G401 (cell line): ENCODE results near the gene CALML6. TPM values are rescaled to one million over a fixed set of nuclear protein-coding genes. Genes with fewer than 3 reads are reported as not detected.

Experiments used
- DNase-seq: peaks from one replicate; pipeline ENCODE4 v3.0.0-alpha.2; 2015; ENCODE audit warnings: low spot score
- in situ Hi-C: cut with HindIII; loops from 2 replicates; pipeline ENCODE4 v1.10.0; 2016; ENCODE audit warnings: low sequenced_read_pairs, mixed read lengths
- total RNA-seq: library from RNA; depleted of rRNA; stranded (reverse); fragments of >200 nt; shearing (Covaris generic); gene quantifications from 2 replicates; pipeline ENCODE4 v1.2.3, GENCODE V29; 2014

CALML6 gene
- total RNA-seq, 1 experiment from 2014 or later: not detected

DNA sequence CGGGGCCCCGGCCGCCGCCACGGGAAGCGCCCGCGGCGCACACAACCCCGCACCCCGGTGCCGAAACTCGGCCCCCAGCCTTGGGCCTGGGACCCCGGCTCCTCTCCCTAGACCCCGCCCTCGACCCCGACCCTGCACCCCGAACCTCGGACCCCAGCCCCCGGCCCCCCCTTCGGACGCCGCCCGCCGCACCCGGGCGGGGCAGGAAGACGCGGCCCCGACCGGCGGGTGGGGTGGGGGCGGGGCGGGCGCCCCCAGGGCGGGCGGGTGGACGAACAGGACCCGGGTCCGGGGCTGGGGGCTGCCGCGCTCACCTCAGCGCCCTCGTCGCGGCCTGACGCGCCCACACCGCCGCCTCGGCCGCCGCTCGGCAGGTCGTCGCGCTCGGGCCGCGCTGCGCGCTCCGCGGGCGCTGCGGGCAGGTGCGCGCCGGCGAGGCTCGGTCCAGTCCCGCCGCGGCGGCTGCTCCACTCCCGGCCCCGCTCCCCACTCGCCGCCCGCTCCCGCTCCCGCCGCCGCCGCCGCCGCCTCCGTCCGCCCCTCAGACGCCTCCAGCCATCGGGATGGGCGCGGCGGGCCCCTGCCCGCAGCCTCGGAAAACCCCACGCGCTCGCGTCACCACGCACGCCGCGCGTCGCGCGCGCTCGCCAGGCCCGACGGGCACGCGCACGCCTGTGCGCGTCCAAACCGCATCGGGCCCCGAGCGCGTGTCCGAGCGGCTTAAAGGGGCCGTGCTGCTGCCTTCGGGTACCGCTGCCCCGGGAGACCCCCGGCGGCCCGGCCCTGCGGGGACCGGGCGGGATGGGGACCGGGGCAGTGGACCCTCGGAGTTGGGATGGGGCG lies 24.3 kb upstream of the CALML6 start, which contains the start of gene GNB1:
Gene GNB1, minus strand, starts transcription at position 582 of the 843 bp plus-strand sequence. CDS start 65,634 bp downstream, outside the sequence.
- DNase-seq: peak; percentile 83
- in situ Hi-C loops: no loop called here

DNA sequence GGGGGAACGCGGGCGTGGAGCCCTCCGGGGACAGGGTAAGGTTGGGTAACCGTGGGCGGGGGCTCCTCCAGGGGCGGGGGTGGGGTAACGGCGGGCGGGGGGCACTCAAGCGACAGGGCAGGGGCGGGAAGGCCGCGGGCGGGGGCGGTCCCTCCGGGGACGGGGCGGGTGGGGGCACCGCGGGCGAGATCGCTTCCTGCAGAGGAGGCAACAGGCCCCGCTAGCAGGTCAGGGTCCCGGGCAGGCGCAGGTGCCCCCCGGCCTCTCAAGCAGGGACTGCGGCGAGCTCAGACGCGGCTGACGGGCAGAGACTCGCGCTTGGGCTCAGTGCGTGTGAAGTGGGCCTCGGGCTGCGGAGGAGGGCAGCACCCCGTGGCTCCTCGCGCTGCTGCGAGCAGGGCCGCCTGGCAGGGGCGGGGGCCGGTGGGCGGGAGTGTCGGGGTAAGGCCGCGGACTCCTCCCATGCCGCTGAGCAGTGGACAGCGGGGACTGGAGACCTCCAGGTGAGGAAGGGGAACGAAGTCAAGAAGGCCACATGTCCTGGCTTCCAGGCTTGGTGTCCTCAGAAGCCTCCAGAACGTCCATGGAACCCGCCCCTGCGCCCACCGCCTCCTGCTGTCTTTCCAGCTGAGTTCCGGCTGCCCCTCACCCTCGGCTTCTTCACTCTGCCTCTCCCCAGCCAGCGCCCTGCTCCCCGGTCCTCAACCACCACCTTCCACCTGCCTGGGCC lies 23.5 kb upstream of the CALML6 start:
- in situ Hi-C loops: no loop called here
- no peak for DNase-seq

GRCh38 chr1:1892079-1892762 lies 22.8 kb upstream of the CALML6 start:
- DNase-seq: no peak
- in situ Hi-C loops: no loop called here

- in situ Hi-C loops: no loop called here
- no peak for DNase-seq
Observed at GRCh38 chr1:1892763-1893120, 22.3 kb upstream of the CALML6 start.

- DNase-seq: no peak
- in situ Hi-C loops: no loop called here
Observed at GRCh38 chr1:1893291-1893985, 21.6 kb upstream of the CALML6 start.

DNA sequence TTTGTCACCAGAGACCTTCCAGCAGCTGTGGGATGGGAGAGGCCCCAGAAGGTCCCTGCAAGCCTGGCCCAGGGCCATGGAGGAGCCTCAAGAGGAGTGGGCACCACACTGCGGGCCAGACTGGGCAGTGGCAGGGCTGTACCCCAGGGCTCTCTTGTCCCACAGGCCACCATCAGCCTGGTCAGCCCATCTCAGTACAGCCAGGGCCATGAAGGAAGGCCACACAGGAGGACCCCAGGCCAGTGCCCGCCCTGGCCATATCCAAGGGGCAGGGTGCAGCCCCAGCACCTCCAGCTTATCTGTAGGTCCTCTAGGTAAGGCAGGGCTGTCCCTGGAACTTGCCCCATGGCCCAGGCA lies 21.1 kb upstream of the CALML6 start:
- DNase-seq: no peak
- in situ Hi-C loops: no loop called here

- DNase-seq: no peak
- in situ Hi-C loops: no loop called here
Observed at GRCh38 chr1:1894354-1895059, 20.6 kb upstream of the CALML6 start.

GRCh38 chr1:1895060-1895418 lies 20.0 kb upstream of the CALML6 start:
- DNase-seq: no peak
- in situ Hi-C loops: no loop called here

DNA sequence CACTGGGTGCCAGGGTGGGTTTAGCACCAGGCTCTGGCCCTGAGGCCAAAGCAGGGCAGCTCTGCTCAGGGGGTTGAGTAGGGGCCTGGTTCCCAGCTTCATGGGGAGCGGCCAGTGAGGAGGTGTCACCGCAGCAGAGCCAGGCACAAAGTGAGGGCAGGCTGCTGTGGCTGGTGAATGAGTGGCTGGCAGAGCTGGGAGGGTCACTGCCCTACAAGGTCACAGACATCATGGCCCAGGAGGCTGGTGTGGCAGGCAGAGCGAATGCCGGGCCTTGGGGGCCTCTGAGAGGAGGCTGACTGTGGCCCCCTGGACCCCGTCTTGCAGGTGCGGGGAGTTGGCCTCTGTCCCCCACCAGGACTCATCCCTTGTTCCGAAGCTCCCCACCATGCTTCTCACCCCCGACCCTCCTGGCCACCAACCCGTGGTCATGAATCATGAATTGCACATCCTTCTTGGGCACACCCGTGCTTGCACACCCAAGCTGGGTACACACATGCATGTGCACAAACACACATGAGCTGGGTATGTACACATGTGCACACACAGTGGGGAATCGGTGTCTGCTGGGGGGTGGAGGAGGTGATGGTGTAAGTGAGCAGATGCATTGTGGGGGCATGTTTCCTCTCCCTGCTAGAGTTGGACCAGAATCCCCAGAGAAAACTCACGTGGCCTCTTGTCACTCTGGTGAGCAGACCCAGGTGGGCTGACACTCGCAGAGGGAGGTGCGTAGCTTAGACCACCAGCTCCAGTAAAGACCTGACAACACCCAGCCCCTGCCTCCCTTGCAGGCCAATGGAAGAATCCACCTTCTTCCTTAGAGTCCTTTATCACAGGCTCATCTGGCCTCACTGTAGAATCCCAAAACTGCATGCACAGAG lies 19.4 kb upstream of the CALML6 start:
- no peak for DNase-seq
- in situ Hi-C loops: no loop called here

DNA sequence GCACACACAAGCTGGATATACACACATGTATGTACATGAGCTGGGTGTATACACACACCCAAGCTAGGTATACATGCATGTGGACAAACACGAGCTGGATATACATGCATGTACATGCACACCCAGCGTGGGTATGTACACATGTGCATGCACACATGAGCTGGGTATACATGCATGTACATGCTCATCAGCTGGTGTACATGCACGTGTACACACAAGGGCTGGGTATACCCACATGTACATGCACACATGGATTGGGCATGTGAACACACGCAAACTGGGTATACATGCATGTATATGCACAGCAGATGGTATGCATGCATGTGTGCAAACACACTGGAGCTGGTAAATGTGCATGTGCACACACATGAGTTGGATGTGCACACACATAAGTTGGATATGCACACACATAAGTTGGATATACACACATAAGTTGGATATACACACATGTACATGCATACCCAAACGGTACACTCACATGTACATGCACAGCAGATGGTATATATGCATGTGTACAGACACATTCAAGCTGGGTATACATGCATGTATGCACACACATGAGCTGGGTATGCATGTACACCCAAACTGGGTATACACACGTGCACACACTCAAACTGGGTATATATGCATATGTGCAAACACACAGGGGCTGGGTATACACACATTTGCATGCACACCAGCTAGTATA lies 16.7 kb upstream of the CALML6 start:
- no peak for DNase-seq
- in situ Hi-C loops: no loop called here

DNA sequence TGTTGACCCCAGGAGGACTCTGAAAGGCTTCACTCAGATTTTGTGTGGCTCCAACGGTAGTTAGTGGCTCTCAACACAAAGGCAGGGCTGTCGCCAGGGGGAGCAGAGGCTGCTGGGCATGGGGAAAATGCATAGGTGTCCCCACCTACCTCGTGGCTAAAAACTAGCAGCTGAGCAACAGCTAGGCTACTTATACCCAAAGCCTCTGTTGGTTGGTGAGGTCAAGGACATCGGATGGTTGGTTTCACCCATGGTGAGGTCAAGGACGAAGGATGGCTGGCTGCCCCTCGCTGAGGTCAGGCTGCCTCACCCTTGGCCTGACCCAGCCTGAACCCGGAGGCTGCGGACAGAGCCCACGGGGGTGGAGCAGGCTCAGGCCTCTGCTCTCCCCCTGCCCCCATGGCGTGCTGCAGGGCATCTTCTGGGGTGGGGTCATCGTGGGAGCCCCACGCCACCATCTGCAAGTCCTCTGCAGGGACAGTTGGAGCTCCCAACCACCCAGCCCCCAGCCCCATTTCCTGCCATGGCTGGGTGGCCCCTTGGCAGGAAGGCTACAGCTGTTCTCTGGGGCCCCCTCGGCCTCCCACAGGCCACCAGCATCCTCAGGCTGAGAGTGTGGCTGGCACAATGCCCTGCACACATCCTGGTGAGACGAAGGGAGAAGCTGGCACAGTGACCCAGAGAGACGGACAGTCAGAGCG lies 15.6 kb upstream of the CALML6 start:
- in situ Hi-C loops: no loop called here
- DNase-seq: no peak

DNA sequence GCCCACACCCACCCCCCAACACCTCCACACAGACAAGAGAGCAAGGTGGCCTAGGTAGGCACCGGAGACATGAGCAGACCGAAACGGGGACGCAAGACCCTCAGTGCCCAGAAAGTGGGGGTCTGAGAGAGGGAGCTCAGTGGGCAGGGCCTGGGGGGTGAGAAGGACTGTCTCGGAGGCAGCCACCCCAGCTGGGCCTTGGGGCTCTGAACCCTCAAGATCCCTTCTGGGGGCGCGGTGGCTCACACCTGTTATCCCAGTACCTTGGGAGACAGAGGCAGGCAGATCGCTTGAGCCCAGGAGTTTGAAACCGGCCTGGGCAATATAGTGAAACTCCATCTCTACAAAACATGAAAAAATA lies 15.1 kb upstream of the CALML6 start:
- in situ Hi-C loops: no loop called here
- no peak for DNase-seq

- no peak for DNase-seq
- in situ Hi-C loops: no loop called here
Observed at GRCh38 chr1:1900883-1901640, 14.0 kb upstream of the CALML6 start.

DNA sequence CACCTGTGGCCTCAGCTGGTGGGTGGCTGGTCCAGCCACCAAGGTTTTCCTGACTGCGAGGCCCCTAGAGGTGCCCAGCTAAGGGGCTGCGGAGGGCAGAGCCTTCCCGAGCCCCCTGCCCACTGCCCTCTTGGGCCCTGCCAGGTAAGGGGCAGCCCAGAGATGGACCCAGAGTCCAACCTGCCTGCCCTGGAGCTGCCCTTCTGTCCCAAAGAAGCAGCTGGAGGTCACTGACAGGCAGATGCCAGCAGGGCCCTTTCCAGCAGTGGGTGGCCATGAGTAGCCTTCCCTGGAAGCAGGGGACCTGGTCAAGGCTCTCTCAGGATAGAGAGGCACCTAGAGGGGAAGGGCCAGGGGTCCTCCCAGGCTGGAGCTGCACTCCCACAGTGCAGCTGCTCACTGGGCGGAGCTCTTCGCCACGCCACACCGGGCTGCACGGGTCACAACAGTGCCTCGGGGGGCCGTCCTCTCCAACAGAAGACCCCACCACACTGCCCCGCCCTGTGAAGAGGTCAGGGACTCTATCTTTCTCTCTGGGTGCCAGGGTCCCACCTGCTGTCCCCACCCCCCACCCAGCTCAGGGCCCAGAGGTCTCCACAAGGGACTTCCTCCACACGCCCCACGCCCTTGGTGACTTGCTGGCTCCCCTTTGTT lies 13.3 kb upstream of the CALML6 start:
- in situ Hi-C loops: no loop called here

DNA sequence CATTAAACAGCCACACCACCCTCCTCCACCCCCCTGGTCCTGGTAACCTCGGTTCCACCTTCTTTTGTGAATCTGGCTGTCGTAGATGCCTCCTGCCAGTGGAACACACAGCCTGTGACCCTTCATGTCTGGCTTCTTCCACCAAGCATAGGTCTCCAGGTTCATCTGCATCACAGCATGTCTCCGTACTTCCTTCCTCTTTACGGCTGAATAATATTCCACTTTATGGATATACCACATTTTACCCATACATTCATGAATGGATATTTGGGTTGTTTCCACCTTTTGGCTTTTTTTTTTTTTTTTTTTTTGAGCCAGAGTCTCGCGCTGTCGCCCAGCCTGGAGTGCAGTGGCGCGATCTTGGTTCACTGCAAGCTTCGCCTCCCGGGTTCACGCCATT lies 11.8 kb upstream of the CALML6 start:
- in situ Hi-C loops: no loop called here
- no peak for DNase-seq

More for the DNA sequence above, 13.3 kb upstream of the CALML6 start:
- DNase-seq: no peak
